Amniotic epithelial cell (primary cell): ENCODE results near the gene LRP11.
"Not testable (repeated sequence)": the region's sequence is repeated elsewhere in the genome, so short reads cannot be mapped to it uniquely, and the experiment has no call there.

Source experiments
- DNase-seq: peaks from one replicate; pipeline ENCODE4 v3.0.0-alpha.2; 2010; ENCODE audit warnings: low read depth

LRP11 gene

DNA sequence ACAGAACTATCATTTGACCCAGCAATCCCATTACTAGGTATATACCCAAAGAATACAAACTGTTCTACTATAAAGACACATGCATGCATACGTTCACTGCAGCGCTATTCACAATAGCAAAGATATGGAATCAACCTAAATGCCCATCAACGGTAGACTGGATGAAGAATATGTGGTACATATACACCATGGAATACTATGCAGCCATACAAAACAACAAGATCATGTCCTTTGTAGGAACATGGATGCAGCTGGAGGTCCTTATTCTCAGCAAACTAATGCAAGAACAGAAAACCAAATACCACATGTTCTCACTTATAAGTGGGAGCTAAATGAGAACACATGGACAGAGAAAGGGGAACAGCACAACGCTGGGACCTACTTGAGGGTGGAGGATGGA lies 15.8 kb downstream of the LRP11 start:
- not testable (repeated sequence) for DNase-seq

DNA sequence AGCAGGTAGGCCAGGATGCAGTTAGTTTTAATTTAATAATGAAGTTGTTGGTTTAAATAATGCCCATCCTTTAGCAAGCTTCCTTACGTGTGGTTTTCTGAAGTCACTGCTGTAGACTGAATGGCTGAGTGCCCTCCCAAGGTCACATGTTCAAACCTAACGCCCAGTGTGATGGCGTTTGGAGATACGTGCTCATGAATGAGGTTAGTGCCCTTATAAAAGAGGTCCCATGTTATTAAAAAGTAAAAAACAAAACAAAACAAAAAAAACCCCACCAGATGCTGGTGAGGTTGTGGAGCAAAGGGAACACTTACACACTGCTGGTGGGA lies 16.3 kb downstream of the LRP11 start:
- DNase-seq, result no peak

DNA sequence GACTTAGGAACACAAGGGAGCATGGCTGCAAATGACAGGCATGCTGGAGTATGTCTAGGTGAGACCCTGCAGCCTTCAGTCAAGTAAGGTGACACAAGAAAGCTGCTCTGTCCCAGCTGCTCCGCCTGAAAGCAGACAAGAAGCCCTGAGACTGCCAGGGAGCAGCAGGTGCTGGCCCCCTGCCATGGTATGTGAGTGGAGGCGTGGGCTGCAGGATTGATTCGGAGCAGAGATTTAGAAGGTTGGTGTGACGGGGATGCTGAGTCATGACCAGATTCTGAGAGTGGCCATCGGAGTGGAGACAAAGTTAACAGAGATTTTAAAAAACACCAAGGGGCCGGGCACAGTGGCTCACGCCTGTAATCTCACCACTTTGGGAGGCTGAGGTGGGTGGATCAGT lies 17.8 kb downstream of the LRP11 start:
- peak; percentile 85 for DNase-seq

DNA sequence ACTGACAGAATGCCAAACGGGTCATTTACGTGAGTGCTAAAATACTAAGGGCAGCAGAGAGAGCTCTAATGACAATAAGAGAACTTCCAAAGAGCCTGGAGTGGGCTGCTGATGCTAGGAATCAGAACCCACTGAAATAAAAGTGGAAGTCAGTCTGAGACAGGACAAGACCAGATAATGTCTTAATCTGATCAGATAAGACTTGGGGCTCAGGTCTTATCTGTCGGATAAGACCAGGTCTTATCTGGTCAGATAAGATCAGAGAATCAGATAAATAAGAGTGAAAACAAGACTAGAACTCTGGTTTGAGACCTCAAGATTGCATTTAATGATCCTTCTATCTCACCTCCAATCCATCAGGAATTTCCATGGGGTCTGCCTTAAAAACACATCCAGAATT lies 18.6 kb downstream of the LRP11 start:
- DNase-seq, result no peak

DNA sequence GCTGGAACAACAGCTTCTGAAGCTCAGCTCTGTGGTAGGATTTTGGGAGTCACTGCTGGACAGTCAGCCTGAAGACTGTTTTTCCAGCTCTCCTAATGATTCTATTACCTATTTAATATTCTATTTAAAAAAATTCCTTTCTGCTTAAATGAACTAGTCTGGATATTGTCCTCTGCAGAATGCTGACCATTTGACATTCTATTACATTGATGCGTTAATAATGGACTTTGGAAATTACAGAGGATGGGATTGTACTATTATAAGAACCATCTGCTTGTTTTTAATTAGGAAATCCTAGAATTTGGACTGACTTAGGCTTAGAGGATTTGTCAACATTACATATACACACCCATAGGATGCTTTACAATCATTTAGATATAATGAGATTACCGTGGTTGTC lies 19.7 kb downstream of the LRP11 start:
- no peak for DNase-seq

DNA sequence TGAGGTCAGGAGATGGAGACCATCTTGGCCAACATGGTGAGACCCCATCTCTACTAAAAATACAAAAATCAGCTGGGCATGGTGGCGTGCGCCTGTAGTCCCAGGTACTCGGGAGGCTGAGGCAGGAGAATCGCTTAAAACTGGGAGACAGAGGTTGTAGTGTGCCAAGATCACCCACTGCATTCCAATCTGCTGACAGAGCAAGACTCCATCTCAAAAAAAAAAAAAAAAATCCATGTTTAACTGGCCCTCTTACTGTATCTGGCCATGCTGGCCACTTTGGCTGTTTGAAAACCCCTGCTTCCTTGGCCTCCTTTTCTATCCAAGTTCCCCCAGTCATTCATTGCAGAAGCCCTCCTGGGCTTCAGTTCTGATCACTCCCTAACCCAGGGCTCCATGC lies 20.1 kb downstream of the LRP11 start:
- peak; percentile 45 for DNase-seq

DNA sequence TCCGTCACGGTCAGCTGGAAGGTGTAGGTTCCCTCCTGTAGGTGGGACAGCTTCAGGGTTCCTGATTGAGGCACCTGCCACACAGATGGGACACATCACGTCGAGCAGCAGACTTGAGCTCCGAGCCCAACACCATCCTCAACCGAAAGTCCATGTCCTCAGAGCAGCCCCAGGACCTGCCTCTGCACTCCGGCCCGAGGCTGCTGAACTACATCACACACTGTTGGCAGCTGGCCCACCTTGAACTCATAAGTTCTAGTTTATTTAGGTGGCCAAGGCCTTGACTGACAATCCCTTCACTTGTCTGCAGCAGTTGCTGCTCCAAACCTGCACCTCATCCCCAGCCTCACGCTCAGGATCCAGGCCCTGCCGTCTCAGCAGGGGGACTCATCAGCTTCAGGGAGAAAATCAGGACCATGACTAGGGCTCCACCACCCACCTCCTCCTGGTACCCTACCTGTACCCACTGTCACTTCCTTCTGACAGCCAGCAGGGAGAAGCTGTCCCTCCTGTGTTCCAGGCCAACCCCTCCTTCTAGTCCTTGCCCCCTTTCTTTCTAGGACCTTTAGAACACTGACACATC lies 21.0 kb downstream of the LRP11 start:
- DNase-seq, result no peak

DNA sequence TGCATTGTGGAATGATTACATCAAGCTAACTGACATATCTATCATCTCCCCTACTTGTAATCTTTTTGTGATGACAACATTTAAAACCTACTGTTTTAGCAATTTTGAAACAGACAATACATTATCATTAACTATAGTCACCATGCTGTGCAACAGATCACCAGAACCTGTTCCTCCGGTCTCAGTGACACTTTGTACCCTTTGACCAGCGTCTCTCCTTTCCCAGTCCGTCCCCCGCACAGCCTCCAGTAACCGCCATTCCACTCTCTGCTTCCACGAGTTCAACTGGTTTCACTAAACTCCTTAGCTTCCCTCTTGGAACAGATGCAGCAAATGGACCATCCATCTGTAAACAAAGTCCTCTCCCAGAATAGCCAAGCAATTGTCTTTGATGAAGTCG lies 21.8 kb downstream of the LRP11 start:
- DNase-seq, result no peak

DNA sequence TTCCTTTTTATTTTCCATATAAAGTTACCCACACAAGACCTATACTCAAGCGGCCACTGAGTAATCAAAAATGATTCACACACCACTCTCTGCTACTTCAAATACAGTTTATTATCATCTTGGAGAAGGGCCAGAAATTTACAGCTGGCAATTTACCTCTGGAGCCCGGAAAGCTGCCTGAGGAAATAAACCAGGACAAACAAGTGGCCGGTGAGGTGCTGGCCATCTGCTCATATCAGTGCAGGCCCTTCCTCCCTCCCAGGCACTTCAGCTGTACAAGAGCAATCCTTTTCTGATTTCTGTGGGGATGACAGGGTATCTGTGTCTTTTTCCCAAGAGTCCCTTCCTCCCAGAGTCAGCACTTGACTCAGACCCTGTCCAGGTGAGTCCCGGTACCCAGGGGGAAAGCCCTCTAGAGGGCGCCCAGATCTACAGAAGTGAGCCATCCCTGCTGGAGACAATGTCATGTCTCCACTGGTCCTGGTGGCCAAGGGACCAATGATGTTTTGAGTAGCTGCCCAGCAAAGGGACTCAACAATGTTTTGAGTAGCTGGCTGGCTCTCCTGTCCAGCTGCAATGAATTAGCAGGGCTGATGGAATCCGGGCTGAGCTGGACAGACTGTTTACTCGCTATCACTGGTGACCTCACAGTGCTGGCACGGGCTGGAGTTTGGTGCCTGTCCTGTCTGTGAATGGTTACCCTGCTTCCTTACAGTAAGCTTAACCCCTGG lies 23.6 kb downstream of the LRP11 start:
- no peak for DNase-seq

DNA sequence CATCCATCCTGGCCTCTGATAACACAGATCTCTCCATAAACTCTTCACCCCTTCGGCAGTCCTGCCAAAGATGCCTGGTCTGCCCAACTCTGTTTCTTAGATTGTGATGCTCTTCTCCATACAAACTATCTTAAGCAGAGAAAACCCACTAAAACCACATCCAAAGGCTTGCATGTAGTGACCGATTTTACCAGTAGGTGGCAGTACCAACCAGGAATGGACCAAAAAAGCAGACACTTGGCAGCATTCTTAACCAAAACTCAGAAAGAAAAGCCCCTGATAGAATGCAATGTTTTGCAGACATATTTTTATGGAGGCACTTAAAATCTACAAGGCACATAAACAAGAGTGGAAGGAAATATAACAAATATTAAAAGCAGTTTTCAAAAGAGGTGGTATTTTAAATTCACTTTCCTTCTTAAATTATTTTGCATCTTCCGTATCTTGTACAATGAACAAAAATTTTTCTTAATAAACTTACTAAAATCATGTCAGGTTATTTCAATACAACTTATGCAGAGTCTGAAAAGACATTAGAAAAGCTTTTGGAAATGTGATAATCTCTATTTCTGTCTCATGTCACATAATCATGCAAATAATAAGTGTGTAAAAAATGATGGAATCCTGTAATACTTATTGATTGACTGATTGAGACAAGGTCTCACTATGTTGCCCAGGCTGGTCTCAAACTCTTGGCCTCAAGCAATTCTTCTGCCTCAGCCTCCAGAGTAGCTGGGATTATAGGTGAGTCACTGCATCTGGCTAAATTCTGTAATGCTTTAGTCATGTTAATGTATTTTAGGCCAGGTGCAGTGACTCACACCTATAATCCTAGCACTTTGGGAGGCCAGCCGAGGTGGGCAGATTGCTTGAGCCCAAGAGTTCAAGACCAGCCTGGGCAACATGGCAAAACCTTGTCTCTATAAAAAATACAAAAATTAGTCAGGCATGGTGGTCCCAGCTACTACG lies 29.4 kb downstream of the LRP11 start:
- DNase-seq, result peak; percentile 59

DNA sequence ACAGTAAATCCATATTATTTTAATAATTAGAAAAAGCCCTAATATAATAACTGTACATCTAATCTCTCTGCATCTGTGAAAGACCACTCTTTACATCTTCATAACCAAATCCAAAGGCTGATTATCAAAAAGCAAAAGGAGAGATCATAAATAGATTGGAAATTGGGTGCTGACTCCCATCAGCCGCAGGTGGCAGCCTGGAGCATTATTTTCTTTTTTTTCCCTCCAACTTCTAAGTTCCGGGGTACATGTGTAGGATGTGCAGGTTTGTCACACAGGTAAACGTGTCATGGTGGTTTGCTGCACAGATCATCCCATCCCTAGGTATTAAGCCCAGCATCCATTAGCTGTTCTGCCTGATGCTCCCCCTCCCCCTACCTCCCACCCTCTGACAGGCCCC lies 30.5 kb downstream of the LRP11 start:
- DNase-seq, result no peak

DNA sequence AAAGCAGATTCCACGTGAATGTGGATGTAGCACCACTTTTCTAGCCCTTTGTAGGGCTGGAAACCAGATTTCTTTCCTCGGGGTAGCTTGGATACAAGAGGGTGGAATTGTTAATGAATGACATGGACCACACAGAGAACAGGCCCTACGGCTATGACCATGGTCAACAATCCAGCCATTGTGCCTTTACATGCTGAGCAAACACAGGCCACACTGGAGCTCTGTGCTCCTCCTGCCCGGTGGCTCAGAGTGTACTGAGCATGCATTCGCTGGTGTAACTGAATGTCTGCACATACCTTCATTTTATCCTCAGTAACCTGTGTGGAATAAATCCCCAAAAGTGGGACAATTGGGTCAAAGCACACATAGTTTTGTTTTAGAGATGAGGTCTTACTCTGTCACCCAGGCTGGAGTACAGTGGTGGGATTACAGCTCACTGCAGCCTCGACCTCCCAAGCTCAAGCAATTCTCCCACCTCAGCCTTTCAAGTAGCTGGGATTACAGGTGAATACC lies 32.8 kb downstream of the LRP11 start:
- no peak for DNase-seq

DNA sequence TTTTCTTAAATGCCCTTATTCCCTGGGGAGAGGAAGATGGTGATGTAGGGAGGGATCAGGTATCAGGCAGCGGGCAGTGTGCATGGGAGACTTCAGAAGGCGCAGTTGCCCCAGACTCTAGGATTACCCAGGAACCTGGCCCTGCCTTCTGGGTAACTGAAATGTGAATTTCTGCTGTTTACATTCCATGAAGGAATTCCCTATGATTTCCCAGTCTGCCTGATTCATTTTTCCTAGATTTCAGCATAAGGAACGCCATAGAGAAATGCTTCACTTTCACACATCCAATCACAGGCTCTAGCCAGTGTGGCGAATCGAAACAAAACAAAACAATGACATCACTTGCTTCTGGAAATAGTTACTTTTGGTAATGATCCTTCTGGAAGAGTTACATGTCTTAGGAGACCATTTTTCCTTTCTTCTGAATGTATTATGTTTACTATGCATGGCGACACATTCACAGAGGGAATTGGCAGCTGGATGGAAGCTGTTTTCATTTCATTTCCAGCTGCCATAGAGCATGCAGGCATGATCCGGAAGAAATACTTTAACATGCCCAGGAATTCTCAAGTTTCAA lies 33.3 kb downstream of the LRP11 start:
- DNase-seq, result peak; percentile 74

DNA sequence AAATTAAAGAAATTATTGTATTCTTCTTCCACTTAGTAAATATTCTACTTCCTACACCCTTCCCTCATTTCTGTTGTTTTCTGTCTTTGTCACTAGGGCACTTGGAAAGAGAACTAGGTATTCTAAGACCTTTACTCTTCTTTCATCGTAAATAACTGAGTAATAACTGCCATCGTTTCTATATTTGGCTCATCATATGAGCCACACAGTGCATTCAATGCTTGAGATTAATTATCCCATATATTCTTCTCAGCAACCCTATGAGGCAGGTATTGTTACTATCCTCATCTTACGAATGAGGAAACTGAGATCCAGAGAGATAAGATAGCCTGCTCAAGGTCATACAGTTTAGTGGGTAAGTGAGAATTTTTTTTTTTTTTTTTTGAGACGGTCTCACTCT lies 38.9 kb downstream of the LRP11 start:
- DNase-seq, result no peak

DNA sequence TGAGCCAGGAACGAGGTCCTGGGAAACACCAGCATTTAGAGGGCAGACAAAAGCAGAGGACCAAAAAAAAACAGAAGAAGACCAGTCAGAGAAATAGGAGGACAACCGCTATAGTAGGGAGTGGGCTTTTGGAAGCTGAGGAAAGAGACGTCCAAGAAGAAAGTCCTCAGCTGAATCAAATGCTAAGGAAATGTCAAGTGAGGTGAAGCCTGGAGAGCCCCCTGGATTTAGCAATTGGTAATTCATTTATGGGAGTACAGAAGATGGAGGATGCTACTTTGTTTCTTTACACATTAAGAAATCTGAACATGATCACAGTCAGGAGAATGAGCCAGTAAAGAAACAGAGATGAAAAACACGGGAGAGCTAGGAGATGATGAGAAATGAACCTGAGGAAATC lies 41.1 kb downstream of the LRP11 start:
- no peak for DNase-seq

DNA sequence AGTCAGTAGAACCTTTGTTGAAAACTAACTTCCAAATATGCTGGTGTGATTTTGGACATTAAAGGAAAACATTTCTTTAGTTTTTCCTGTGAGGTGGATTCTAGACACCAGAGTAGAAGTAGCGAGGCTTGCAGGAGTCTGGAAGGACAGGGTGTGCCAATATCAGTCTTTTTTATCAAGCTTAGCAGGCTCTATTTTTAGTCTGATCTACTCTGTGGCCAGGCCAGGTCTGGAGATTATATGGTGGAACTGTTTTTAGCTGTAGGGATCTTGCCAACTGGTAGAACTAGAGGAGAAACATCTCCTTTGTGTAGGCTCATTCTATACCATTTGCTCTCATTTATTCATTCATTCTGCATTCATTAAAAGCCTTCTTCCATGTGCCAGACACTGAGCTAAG lies 42.7 kb downstream of the LRP11 start:
- no peak for DNase-seq

DNA sequence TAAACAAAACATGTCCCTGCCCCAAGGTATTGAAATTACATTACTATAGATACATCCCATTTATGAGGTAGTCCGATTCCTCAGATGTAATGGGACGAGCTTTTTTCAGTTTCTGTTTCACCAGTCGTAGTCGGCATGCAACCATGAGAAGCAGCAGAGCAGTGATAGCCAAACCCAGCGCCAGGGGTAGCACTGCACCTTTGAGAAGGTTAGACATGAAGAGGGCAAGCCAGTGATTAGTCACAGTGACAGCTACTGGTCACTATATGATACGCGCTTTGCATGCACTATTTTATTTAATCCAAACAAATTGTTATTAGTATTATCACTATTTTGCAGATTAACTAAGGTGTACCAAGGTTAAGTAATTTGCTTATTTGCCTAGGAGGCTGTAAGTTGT lies 43.7 kb downstream of the LRP11 start:
- no peak for DNase-seq

DNA sequence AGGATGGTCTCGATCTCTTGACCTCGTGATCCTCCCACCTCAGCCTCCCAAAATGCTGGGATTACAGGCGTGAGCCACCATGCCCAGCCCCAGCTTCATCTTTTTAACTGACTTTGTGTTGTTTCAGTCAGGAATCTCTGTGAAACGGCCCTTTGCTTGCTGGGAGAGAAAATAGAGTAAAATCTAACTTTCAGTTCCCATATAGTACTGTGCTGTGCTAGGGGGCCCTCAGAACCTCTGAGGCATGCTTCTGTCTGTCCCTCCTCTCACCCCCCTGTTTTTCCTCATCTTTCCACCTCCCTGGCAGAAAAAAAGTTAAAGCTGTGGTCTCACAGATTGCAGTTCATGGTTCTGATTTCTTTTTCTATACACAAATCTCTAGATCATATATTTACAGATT lies 48.4 kb downstream of the LRP11 start:
- DNase-seq, result no peak

DNA sequence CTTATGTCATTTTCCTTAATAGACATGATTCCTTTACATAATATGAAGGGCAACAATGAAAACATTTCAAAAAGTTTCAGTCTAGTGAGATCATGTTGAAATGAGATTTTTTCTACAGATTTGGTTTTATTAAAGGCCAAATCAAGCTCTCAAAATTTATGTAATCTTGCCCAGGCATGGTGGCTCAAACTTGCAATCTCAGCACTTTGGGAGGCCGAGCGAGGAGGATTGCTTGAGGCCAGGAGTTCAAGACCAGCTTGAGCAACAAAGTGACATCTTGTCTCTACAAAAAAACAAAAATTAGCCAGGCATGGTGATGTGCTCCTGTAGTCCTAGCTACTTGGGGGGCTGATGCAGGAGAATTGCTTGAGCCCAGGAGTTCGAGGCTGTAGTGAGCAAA lies 50.8 kb downstream of the LRP11 start:
- DNase-seq, result no peak

DNA sequence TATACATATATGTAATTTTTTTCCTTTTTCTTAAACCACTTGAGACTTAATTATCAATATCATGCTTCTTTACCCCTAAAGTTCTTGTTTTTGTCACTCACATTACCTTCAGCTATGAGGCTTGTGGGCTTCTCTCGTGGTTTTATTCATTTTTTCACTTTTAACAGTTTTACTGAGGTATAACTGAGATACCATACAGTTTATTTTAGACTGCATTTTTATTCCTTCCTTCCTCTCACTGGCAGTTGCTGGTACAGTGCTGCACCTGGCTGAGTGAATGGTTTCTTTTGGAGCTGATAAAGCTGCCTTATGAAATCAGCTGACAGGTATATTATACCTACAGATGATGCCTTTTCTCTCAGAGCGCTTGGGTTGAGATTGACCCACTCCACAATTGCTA lies 54.4 kb downstream of the LRP11 start:
- DNase-seq, result no peak

DNA sequence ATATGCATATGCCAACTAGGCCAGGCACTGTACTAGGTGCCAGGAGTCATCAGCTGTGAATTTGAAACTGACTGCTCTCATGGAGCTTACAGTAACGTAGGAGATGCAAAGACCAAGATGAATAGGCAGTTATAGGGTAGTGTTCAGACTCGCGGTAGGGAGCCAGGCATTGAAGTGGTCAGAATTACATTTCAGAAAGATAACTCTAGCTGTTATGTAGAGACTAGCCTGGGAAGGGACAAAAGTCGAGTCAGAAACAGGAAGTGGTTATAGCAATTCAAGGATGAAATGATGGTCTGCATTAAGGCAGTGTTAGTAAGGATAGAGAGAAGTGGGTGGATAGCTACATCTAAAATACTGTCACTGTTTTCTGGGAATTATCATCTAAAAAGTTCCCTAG lies 58.0 kb downstream of the LRP11 start:
- DNase-seq, result no peak

DNA sequence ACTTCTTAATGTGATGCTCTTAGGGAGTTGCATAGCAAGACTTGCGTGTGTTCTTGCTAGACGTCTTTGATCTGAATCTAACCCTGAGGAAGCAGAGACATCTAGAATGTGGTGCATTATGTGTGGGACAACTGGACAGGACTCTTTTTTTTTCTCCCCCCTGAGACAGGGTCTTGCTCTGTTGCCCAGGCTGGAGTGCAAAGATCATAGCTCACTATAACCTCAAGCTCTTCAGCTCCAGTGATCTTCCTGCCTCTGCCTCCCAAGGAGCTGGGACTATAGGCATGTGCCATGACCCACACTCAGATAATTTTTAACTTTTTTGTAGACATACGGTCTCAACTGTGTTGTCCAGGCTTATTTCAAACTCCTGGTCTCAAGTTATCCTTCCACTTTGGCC lies 80.6 kb downstream of the LRP11 start:
- DNase-seq, result no peak

DNA sequence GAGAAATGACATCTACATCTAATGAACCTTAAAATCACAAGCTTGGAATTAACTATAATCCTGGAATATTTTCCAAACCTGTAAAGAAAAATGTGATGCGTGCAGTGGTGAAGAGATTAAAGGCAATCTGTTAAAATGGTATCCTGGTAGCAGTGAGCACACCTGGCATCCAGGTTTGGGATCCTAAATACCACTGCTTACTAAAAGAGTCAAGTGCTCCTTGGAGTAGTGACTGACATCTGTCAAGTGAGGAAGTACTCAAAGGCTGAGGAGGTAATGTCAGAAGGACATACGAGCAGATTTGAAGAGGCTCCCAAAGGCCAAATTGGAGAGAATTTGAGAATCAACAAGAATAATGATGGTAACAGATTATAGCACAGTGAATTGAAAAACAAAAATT lies 81.8 kb downstream of the LRP11 start:
- DNase-seq, result no peak
